ENCODE measurements around the gene NSA2. TPM values are rescaled to one million over a fixed set of nuclear protein-coding genes. Genes with fewer than 3 reads are reported as not detected.
"Not testable (repeated sequence)": the region's sequence is repeated elsewhere in the genome, so short reads cannot be mapped to it uniquely, and the experiment has no call there.

The NSA2 gene
- 120 TPM for polyA plus RNA-seq (2012; ENCODE audit: low read depth, missing spikeins)

DNA sequence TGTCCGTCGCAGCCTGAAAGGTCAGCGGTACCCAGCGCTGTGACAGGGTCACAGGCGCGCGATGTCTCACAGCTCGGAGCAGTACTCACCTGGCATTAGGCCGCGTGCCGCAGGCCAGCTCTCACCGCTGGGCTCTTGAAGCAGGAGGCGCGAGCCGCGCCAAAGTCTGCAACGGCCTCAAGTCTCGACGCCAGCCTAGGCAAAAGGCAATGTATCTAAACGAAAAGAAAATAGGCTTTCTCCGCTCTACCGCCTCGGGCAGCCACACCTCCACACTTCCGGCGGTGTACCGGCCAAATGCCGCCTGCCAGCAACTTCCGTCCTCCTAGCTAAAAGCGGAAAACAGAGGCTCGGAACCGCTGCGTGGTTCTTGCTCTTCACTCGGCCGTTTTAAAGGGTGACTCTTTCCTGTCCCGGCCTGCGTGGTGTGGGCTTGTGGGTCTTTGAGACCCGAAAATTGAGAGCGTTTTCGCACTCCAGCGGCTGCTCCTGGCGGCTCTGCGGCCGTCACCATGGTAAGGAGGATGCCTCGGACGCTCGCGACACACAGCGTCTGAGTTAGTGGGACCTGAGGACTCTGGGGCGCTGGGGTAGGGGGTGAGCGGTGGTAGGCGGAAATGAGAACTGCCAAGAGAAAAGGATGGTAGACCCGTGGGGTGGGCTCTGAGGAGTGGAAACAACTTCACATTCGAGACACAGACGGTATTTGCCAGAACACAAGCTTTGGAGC is at the start of gene NSA2, which contains the start of gene GFM2:
Gene NSA2 (plus strand): TSS at position 401 of the 730 bp plus-strand sequence. CDS start 112 bp downstream, at position 513.
Gene GFM2 (minus strand): TSS at position 269 of the 730 bp plus-strand sequence. CDS start 3,375 bp downstream, outside the sequence.
- TF ChIP-seq POLR2A (IDR thresholded peaks at IDR 0.05; ENCODE audit: low read depth, low read length), result peak; percentile 81
- peak; percentile 92 for TF ChIP-seq POLR2AphosphoS5 (IDR thresholded peaks at IDR 0.05; ENCODE audit: low read depth, low read length)
- no peak for TF ChIP-seq PAX5 (IDR thresholded peaks at IDR 0.05; ENCODE audit: insufficient read depth, low read length, severe bottlenecking)
- TF ChIP-seq POU2F2 (IDR thresholded peaks at IDR 0.05; ENCODE audit: low read depth, low read length), result peak; percentile 86
- TF ChIP-seq TAF1 (IDR thresholded peaks at IDR 0.05; ENCODE audit: low read depth, low read length), result peak; percentile 81
- TF ChIP-seq SPI1 (IDR thresholded peaks at IDR 0.05; ENCODE audit: low read depth, low read length), result 0 out of 2 replicates have a peak, but pooled peaks have one; percentile 29
- FAIRE-seq (peak; percentile 93), DNase-seq (ENCODE audit: insufficient read length, low spot score) (peak; percentile 37)

DNA sequence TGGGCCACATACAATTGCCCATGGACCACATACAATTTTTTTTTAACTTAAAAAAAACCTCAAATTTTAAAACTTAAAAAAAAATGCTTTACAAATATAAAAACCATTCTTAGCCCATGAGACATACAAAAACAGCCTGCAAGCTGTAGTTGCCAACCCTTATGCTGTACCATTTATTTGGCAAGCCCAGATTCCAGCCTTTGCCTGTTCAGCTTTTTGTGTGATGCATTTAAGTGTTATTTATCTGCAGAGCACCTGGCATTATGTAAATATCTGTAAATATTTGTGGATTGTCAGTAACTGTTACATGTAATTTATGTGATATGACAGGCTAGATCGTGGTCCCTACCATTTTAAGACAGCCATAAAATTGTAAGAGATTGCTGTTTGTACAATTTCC is 49.5 kb upstream of the NSA2 start:
- DNase-seq (ENCODE audit: insufficient read length, low spot score) (no peak), FAIRE-seq (no peak)
- TF ChIP-seq POLR2A (IDR thresholded peaks at IDR 0.05; ENCODE audit: low read depth, low read length), result no peak
- TF ChIP-seq SPI1 (IDR thresholded peaks at IDR 0.05; ENCODE audit: low read depth, low read length), result no peak
- TF ChIP-seq POU2F2 (IDR thresholded peaks at IDR 0.05; ENCODE audit: low read depth, low read length), result no peak

DNA sequence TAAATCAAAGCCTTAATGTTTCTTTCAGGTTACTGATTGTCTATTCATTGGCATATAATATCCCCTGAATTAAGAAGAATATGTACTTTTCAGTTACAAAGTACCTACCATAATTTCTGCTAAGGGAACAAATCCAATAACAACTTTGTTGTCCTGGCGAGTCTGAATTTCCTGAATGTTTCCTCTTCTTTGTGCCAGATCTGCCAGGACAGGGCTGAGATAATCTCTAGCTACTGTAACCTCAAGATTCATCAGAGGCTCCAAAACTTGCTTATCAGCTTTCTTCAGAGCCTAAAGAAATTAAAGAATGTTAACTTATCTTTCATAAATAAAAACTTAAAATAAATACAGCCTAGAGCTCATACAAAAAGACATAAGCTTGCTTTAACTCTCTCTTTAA is 44.8 kb upstream of the NSA2 start:
- FAIRE-seq (no peak), DNase-seq (ENCODE audit: insufficient read length, low spot score) (no peak)
- no peak for TF ChIP-seq POU2F2 (IDR thresholded peaks at IDR 0.05; ENCODE audit: low read depth, low read length)
- TF ChIP-seq POLR2A (IDR thresholded peaks at IDR 0.05; ENCODE audit: low read depth, low read length), result no peak
- no peak for TF ChIP-seq SPI1 (IDR thresholded peaks at IDR 0.05; ENCODE audit: low read depth, low read length)
- no peak for TF ChIP-seq POLR2AphosphoS5 (IDR thresholded peaks at IDR 0.05; ENCODE audit: low read depth, low read length)
- TF ChIP-seq PAX5 (IDR thresholded peaks at IDR 0.05; ENCODE audit: insufficient read depth, low read length, severe bottlenecking), result no peak
- no peak for TF ChIP-seq TAF1 (IDR thresholded peaks at IDR 0.05; ENCODE audit: low read depth, low read length)

DNA sequence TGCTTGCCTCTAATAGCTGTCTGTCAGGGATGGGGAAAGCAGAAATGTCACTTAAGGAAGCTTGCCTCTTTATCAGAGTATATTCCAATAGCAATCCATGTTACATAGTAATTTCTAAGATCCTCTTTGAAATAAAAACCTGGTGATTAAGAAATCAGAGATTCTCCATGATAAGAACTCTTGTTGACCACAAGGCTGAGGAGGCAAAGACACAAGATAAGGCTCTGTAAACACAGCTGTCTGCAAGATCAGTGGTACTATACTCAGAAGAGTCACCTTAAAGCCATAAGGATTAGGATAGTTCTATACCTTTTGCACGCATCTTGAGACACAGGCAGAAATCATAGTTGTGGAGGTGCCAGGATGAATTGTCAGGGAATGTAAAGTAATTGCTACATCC is 41.7 kb upstream of the NSA2 start:
- DNase-seq (ENCODE audit: insufficient read length, low spot score) (no peak), FAIRE-seq (no peak)
- no peak for TF ChIP-seq POU2F2 (IDR thresholded peaks at IDR 0.05; ENCODE audit: low read depth, low read length)
- no peak for TF ChIP-seq TAF1 (IDR thresholded peaks at IDR 0.05; ENCODE audit: low read depth, low read length)
- TF ChIP-seq SPI1 (IDR thresholded peaks at IDR 0.05; ENCODE audit: low read depth, low read length), result no peak

DNA sequence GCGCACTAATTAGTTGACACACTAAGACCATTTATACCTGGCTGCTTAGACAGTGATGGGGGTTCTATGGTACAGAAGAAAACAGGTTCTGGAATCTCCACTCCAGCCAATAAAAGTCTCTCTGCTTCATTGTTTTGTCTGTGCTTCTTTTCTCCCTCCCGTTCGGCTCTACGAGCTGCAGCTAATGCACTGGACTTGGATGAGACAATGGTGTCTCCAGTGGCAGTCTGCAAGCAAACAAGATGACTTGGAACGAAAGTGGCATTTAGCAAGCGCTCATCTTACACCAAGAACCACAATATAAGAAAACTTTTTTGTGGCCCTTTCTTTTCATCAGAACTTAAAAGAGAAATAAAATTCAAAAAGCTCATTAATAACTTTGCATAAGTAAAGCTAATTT is 30.3 kb upstream of the NSA2 start:
- FAIRE-seq, result no peak
- TF ChIP-seq SPI1 (IDR thresholded peaks at IDR 0.05; ENCODE audit: low read depth, low read length), result no peak
- no peak for TF ChIP-seq TAF1 (IDR thresholded peaks at IDR 0.05; ENCODE audit: low read depth, low read length)
- TF ChIP-seq POU2F2 (IDR thresholded peaks at IDR 0.05; ENCODE audit: low read depth, low read length), result no peak
- TF ChIP-seq POLR2AphosphoS5 (IDR thresholded peaks at IDR 0.05; ENCODE audit: low read depth, low read length), result no peak
- TF ChIP-seq POLR2A (IDR thresholded peaks at IDR 0.05; ENCODE audit: low read depth, low read length), result no peak
- no peak for TF ChIP-seq PAX5 (IDR thresholded peaks at IDR 0.05; ENCODE audit: insufficient read depth, low read length, severe bottlenecking)
- DNase-seq (ENCODE audit: insufficient read length, low spot score), result no peak

- TF ChIP-seq POU2F2 (IDR thresholded peaks at IDR 0.05; ENCODE audit: low read depth, low read length) (no peak), POLR2AphosphoS5 (IDR thresholded peaks at IDR 0.05; ENCODE audit: low read depth, low read length) (no peak), TAF1 (IDR thresholded peaks at IDR 0.05; ENCODE audit: low read depth, low read length) (no peak)
- DNase-seq (ENCODE audit: insufficient read length, low spot score) (no peak), FAIRE-seq (no peak)
Measured at GRCh38 chr5:74738406-74738805, 28.6 kb upstream of the NSA2 start.

GRCh38 chr5:74748742-74749141 is 18.3 kb upstream of the NSA2 start:
- not testable (repeated sequence) for FAIRE-seq; DNase-seq (ENCODE audit: insufficient read length, low spot score)

DNA sequence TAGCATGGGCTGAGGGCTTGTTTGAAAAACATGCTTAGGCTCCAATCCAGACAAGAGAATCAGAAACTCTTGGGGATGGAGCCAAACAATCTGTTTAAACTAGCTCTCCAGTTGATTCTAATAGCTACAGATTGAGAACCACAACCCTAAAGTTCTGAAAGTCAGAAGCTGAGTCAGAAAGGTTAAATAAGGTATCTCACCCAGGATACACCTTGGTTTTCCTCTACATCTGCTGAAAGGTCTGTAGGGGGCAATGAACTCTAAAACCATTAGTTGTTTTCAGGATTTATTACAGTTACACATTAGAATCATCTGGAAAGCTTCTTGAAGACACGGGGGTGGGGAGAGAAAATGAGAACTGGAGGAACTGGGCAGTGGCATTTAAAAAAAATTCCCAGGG is 5.8 kb upstream of the NSA2 start:
- FAIRE-seq (no peak), DNase-seq (ENCODE audit: insufficient read length, low spot score) (no peak)
- TF ChIP-seq POLR2AphosphoS5 (IDR thresholded peaks at IDR 0.05; ENCODE audit: low read depth, low read length) (no peak), SPI1 (IDR thresholded peaks at IDR 0.05; ENCODE audit: low read depth, low read length) (no peak), PAX5 (IDR thresholded peaks at IDR 0.05; ENCODE audit: insufficient read depth, low read length, severe bottlenecking) (no peak), POU2F2 (IDR thresholded peaks at IDR 0.05; ENCODE audit: low read depth, low read length) (no peak), POLR2A (IDR thresholded peaks at IDR 0.05; ENCODE audit: low read depth, low read length) (no peak), TAF1 (IDR thresholded peaks at IDR 0.05; ENCODE audit: low read depth, low read length) (no peak)

DNA sequence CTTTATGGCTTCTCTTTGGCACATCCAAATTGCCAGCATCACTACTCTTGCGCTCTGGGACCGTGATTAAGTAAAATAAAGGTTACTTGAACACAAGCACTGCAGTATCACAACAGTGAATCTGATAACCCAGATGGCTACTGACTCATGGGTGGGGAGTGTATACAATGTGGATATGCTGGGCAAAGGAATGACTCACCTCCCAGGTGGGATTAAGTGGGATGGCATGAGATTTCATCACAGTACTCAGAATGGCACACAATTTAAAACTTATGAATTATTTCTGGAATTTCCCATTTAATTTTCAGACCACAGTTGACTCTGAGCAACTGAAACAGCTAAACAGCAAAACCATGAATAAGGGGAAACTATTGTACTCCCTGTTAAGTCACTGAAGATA is 4.5 kb upstream of the NSA2 start:
- DNase-seq (ENCODE audit: insufficient read length, low spot score), result no peak
- no peak for FAIRE-seq

GRCh38 chr5:74763504-74763903 is 3.5 kb upstream of the NSA2 start:
- DNase-seq (ENCODE audit: insufficient read length, low spot score), result no peak
- TF ChIP-seq TAF1 (IDR thresholded peaks at IDR 0.05; ENCODE audit: low read depth, low read length) (no peak), POLR2A (IDR thresholded peaks at IDR 0.05; ENCODE audit: low read depth, low read length) (no peak), POU2F2 (IDR thresholded peaks at IDR 0.05; ENCODE audit: low read depth, low read length) (no peak), PAX5 (IDR thresholded peaks at IDR 0.05; ENCODE audit: insufficient read depth, low read length, severe bottlenecking) (no peak), POLR2AphosphoS5 (IDR thresholded peaks at IDR 0.05; ENCODE audit: low read depth, low read length) (no peak), SPI1 (IDR thresholded peaks at IDR 0.05; ENCODE audit: low read depth, low read length) (no peak)
- no peak for FAIRE-seq

More for the DNA sequence above, 4.5 kb upstream of the NSA2 start:
- TF ChIP-seq POU2F2 (IDR thresholded peaks at IDR 0.05; ENCODE audit: low read depth, low read length) (no peak), TAF1 (IDR thresholded peaks at IDR 0.05; ENCODE audit: low read depth, low read length) (no peak), POLR2A (IDR thresholded peaks at IDR 0.05; ENCODE audit: low read depth, low read length) (no peak), PAX5 (IDR thresholded peaks at IDR 0.05; ENCODE audit: insufficient read depth, low read length, severe bottlenecking) (no peak), POLR2AphosphoS5 (IDR thresholded peaks at IDR 0.05; ENCODE audit: low read depth, low read length) (no peak), SPI1 (IDR thresholded peaks at IDR 0.05; ENCODE audit: low read depth, low read length) (no peak)

Data from GM12891 (cell line).